GM21367 (cell line): ENCODE data around the gene MPND.
"Not testable (repeated sequence)": the region's sequence is repeated elsewhere in the genome, so short reads cannot be mapped to it uniquely, and the experiment has no call there.

Experiments
- ATAC-seq: cut with Tn5 transposase; IDR thresholded peaks from one replicate; pipeline ENCODE4 v1.9.1; 2021; ENCODE audit not compliant: unreplicated experiment

MPND gene

GRCh38 chr19:4319067-4319718 is 24.2 kb upstream of the MPND start:
- no peak for ATAC-seq

GRCh38 chr19:4320419-4320818 is 22.9 kb upstream of the MPND start:
- ATAC-seq = no peak

- ATAC-seq = no peak
Measured at GRCh38 chr19:4322942-4323665, 20.3 kb upstream of the MPND start.

GRCh38 chr19:4323692-4324091 is 19.7 kb upstream of the MPND start:
- no peak for ATAC-seq

GRCh38 chr19:4324228-4324627 is 19.1 kb upstream of the MPND start:
- no peak for ATAC-seq

- ATAC-seq = no peak
Measured at GRCh38 chr19:4326215-4326836, 17.0 kb upstream of the MPND start.

- no peak for ATAC-seq
Measured at GRCh38 chr19:4326837-4327251, 16.5 kb upstream of the MPND start.

- no peak for ATAC-seq
Measured at GRCh38 chr19:4327252-4327876, 16.0 kb upstream of the MPND start.

- ATAC-seq = no peak
Measured at GRCh38 chr19:4327877-4328242, 15.5 kb upstream of the MPND start.

- ATAC-seq = peak; percentile 67
Measured at GRCh38 chr19:4328243-4328990, 14.9 kb upstream of the MPND start.

GRCh38 chr19:4328991-4329681 is 14.2 kb upstream of the MPND start:
- not testable (repeated sequence) for ATAC-seq

GRCh38 chr19:4329858-4330257 is 13.5 kb upstream of the MPND start:
- no peak for ATAC-seq

- ATAC-seq = no peak
Measured at GRCh38 chr19:4334929-4335570, 8.3 kb upstream of the MPND start.

GRCh38 chr19:4337906-4338440 is 5.4 kb upstream of the MPND start:
- ATAC-seq = no peak

GRCh38 chr19:4338441-4339355 is 4.7 kb upstream of the MPND start, which contains the start of gene STAP2:
Gene STAP2, minus strand, starts transcription at chr19:4338827. Its CDS starts 74 bp downstream, at chr19:4338753.
- ATAC-seq = no peak

- ATAC-seq = peak; percentile 1
Measured at GRCh38 chr19:4342314-4342614, 1.1 kb upstream of the MPND start.

- peak; percentile 71 for ATAC-seq
Measured at GRCh38 chr19:4342615-4343369, 570 bp upstream of the MPND start.
